Heart left ventricle (tissue), 16 donors: ENCODE results near the gene SP6. TPM values are rescaled to one million over a fixed set of nuclear protein-coding genes. Genes with fewer than 3 reads are reported as not detected.

ENCODE experiments used
- ATAC-seq, 4 donors: fragments of 200-7000 bp; cut with Tn5 transposase; one replicate each; pipeline ENCODE4 v1.9.1; 2020 to 2022; ENCODE audit warnings: moderate library complexity in 4 of 4, mild to moderate bottlenecking in 3 of 4, moderate number of reproducible peaks in 1 of 4
- DNase-seq, 5 donors: peaks; one replicate each; pipeline ENCODE4 v3.0.0-alpha.2; 2020
- H3K27ac ChIP-seq, 12 donors: fragments of 200-600 bp; sonication (generic) in 4 of 12; one replicate each; pipeline versions ENCODE4 v1.5.0 to v1.8.0; 2016 to 2022; ENCODE audit warnings: mild to moderate bottlenecking in 2 of 12
- H3K27me3 ChIP-seq, 9 donors: fragments of 200-600 bp; sonication (generic) in 2 of 9; one replicate each; pipeline versions ENCODE4 v1.5.1 to v1.8.0; 2016 to 2022; ENCODE audit warnings: mild to moderate bottlenecking in 3 of 9
- H3K36me3 ChIP-seq, 9 donors: fragments of 200-600 bp; sonication (generic) in 2 of 9; one replicate each; pipeline versions ENCODE4 v1.5.0 to v1.8.0; 2018 to 2022; ENCODE audit warnings: mild to moderate bottlenecking in 2 of 9
- H3K4me1 ChIP-seq, 12 donors: fragments of 200-600 bp; sonication (generic) in 4 of 12; one replicate each; pipeline versions ENCODE4 v1.5.0 to v1.8.0; 2016 to 2022; ENCODE audit warnings: mild to moderate bottlenecking in 3 of 12
- H3K4me3 ChIP-seq, 12 donors: fragments of 200-600 bp; sonication (generic) in 4 of 12; one replicate each; pipeline versions ENCODE4 v1.5.0 to v1.8.0; 2017 to 2022; ENCODE audit warnings: mild to moderate bottlenecking in 9 of 12, moderate library complexity in 4 of 12
- H3K9me3 ChIP-seq, 12 donors: fragments of 200-600 bp; sonication (generic) in 4 of 12; one replicate each; pipeline versions ENCODE4 v1.5.0 to v1.8.0; 2016 to 2022; ENCODE audit warnings: mild to moderate bottlenecking in 1 of 12
- POLR2A ChIP-seq, 2 donors: fragments of 450-650 bp; IDR thresholded peaks; one replicate each; pipeline ENCODE4 v1.6.1; 2017; ENCODE audit warnings: antibody characterized with exemption in 2 of 2, mild to moderate bottlenecking in 2 of 2, moderate library complexity in 2 of 2
- WGBS, 4 donors: extraction: QIAGEN DNeasy Blood & Tissue Kit in 2 of 4; methylation state at CpG; one replicate each; pipeline versions ENCODE4 v1.1.5 to v1.1.7; 2013 to 2018; 5-methylcytosine and 5-hydroxymethylcytosine counted together
- intact Hi-C, 10 donors: fragments of 100-400 bp; cut with DNase I; formaldehyde crosslinking; loops; one replicate each; pipeline versions ENCODE4 v1.11.1 to v1.14.2; 2022
- polyA plus RNA-seq, 2 donors: library from polyadenylated mRNA; stranded (reverse); fragments of 200-250 nt; gene quantifications; one replicate each; pipeline ENCODE4 v1.2.3, GENCODE V29; 2013
- total RNA-seq, 9 donors: library from RNA; depleted of rRNA in 2 of 9; stranded (reverse); fragments of >200 nt in 2 of 9; fragmentation: NEBNext Ultra II Directional in 3 of 9; extraction: Animal tissue kit (Norgen Biotek cat#: 25700) in 3 of 9; gene quantifications; one replicate each; pipeline versions ENCODE4 v1.1.0 to v1.2.4, GENCODE V29; 2016 to 2023
- TF ChIP-seq, protein P1 (sequence below), 12 donors: fragments of 200-600 bp; sonication (generic) in 4 of 12; IDR thresholded peaks; one replicate each; pipeline versions ENCODE4 v1.5.0 to v1.8.0; 2018 to 2022; ENCODE audit warnings: antibody characterized with exemption in 12 of 12, mild to moderate bottlenecking in 5 of 12
- donor health status: ischemic (EF 13 %, LVEDD 7.1; RV severe dilation, severe dysfunction).
- donor health status: healthy with polysubstance abuse.
- donor health status: DM: no; HTN: yes; CAD: no.
- donor health status: DM: no; HTN: no; CAD: no.
- donor health status: ischemic (EF 25% LVEDD 6.9; RV normal size, moderate dysfunction).
- donor health status: ischemic (EF 25% LVEDD 5.7; RV mildly dilated, moderate dysfunction).
- donor health status: healthy.
- donor health status: DM: yes; HTN: yes; CAD: no.
- donor health status: ischemic (EF 35%, LVEDD 5.7; RV mildly dilated, moderate dysfunction).
- donor health status: nonischemic (EF 11% LVEDD 7.7; RV severe dilation, severe dysfunction).
- donor health status: DM: yes; HTN: yes; CAD: no.
- donor health status: PGD.
- donor health status: ischemic (EF 29% LVEDD 5.4; RV normal size, mild dysfunction).
- donor health status: nonischemic (EF 23%, LVEDD 6.1; RV moderate dilation, normal function).

Gene SP6
- total and polyA plus RNA-seq, 11 donors, result 0.12 to 2.5 (median 0.32) TPM; not detected in 2

DNA sequence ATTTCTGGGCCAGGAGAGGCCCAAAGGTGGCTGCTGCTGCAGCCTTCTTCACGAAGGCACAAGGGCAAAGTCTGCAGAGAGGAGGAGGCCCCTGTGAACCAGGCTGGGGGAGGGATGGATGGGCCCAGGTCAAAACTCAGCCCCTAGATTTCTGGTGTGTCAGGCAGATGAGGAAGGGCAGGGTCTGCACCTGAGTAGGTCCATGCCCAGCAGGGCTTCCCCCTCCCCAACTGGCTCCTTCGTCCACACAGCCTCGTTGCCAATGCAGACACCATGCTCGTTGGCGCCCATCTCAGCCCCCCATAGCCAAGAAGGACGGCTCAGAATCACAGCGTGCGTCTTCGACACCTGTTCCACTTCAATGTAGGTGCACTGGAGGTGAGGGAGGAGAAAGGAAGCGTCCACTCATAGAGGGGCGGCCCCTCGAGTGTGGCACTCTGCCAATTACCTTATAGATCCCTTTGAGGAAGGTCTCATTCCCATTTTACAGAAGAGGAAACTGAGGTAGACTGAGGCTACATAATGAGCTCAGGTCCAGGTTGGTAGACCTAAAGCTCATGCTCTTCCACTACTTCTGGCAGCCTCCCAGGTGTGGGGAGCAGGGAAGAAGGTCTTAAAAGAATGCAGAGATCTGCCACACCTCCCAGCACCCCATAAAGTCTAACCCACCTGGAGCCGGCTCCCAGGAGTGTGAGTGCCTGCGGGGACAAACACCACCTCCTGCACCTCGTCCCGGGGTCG lies 10.8 kb downstream of the SP6 start:
- Histone ChIP-seq H3K4me1 (peaks cover 4 to 32% (median 19%) of the 10 kb centered on the region in 12 donors), H3K36me3 (peaks cover 0 to 37% (median 22%) of the 10 kb centered on the region in 9 donors), H3K27ac (peak overlapping the region in 11 of 12 donors; percentile 55 to 84 (median 75)), H3K4me3 (peak overlapping the region; percentile 57 to 96 (median 90)), H3K27me3 (peaks cover 0 to 17% (median under 1%) of the 10 kb centered on the region in 9 donors), H3K9me3 (no peaks in the 10 kb centered on the region)
- DNase-seq (peak in 1 of 5 donors; percentile 37), ATAC-seq (no peak)
- intact Hi-C loops, result loop anchor here (2.0 to 10.0 kb wide), 11 partner anchors 51 to 182 kb away; partner anchors contain the start of genes CDK5RAP3 (in 6 of the 10) and PNPO (in 2 of the 10)
- 47 to 53% (median 51%) methylated on average over 15 to 17 of the region's 17 CpGs for WGBS, 4 donors
- TF ChIP-seq, protein P1, sequence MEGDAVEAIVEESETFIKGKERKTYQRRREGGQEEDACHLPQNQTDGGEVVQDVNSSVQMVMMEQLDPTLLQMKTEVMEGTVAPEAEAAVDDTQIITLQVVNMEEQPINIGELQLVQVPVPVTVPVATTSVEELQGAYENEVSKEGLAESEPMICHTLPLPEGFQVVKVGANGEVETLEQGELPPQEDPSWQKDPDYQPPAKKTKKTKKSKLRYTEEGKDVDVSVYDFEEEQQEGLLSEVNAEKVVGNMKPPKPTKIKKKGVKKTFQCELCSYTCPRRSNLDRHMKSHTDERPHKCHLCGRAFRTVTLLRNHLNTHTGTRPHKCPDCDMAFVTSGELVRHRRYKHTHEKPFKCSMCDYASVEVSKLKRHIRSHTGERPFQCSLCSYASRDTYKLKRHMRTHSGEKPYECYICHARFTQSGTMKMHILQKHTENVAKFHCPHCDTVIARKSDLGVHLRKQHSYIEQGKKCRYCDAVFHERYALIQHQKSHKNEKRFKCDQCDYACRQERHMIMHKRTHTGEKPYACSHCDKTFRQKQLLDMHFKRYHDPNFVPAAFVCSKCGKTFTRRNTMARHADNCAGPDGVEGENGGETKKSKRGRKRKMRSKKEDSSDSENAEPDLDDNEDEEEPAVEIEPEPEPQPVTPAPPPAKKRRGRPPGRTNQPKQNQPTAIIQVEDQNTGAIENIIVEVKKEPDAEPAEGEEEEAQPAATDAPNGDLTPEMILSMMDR (IDR thresholded peaks at IDR 0.05), result no peak
- TF ChIP-seq POLR2A (IDR thresholded peaks at IDR 0.05), result no peak

DNA sequence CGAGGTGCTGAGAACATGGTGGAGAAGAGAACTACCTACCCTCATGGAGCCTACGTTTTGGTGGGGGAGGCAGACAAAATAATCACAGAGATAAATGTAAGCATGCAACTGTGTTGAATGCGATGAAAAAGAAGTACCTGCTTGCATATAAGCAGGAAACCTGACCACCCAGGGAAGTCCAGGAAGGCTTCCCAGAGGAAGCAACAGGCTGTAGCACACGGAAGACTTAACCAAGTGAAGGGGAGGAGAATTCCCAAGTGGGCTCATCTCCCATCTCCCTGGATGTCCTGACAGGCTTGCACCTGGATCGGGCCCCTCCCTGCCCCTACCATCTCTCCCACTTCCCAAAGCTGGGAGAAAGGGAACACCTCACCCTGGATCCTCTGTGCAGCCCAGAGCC lies 11.9 kb downstream of the SP6 start:
- DNase-seq (no peak), ATAC-seq (no peak)
- intact Hi-C loops, result no loop called here
- Histone ChIP-seq H3K4me3 (no peak overlapping the region), H3K4me1 (peaks cover 4 to 41% (median 24%) of the 10 kb centered on the region in 12 donors), H3K9me3 (no peaks in the 10 kb centered on the region), H3K27me3 (peaks cover 0 to 8% (median 0%) of the 10 kb centered on the region in 9 donors), H3K27ac (no peak overlapping the region), H3K36me3 (peaks cover 0 to 37% (median 22%) of the 10 kb centered on the region in 9 donors)
- WGBS, 4 donors, result 90 to 93% (median 91%) methylated on average over 5 of the region's 5 CpGs
- TF ChIP-seq POLR2A (IDR thresholded peaks at IDR 0.05), result no peak
- TF ChIP-seq, protein P1 (IDR thresholded peaks at IDR 0.05), result no peak

DNA sequence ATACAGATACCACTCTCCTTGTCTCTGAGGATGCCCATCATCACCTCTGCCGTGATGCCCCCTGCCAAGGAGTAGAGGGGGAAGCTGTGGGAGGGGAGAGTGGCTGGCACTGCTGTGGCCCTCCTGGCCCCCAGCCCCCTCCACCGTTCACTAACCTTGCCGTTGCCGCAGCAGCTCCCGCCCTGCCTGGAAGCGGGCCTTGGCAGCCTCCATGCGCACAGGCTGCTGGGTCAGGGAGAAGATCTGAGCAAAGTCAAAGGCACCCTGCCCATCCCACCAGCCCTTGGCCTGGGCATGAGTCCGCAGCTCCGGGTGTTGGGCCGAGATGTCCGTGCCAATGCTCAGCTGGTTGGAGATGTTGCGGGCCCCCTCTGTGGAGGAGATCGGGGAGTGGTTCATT lies 12.3 kb downstream of the SP6 start:
- Histone ChIP-seq H3K27ac (no peak overlapping the region), H3K9me3 (no peaks in the 10 kb centered on the region), H3K4me3 (no peak overlapping the region), H3K27me3 (peaks cover 0 to 4% (median 0%) of the 10 kb centered on the region in 9 donors), H3K36me3 (peaks cover 0 to 37% (median 22%) of the 10 kb centered on the region in 9 donors), H3K4me1 (peaks cover 4 to 45% (median 24%) of the 10 kb centered on the region in 12 donors)
- TF ChIP-seq, protein P1 (IDR thresholded peaks at IDR 0.05), result no peak
- no peak for TF ChIP-seq POLR2A (IDR thresholded peaks at IDR 0.05)
- DNase-seq, result no peak
- 90 to 95% (median 92%) methylated on average over 13 of the region's 13 CpGs for WGBS, 4 donors
- intact Hi-C loops, result no loop called here
- ATAC-seq, result no peak

DNA sequence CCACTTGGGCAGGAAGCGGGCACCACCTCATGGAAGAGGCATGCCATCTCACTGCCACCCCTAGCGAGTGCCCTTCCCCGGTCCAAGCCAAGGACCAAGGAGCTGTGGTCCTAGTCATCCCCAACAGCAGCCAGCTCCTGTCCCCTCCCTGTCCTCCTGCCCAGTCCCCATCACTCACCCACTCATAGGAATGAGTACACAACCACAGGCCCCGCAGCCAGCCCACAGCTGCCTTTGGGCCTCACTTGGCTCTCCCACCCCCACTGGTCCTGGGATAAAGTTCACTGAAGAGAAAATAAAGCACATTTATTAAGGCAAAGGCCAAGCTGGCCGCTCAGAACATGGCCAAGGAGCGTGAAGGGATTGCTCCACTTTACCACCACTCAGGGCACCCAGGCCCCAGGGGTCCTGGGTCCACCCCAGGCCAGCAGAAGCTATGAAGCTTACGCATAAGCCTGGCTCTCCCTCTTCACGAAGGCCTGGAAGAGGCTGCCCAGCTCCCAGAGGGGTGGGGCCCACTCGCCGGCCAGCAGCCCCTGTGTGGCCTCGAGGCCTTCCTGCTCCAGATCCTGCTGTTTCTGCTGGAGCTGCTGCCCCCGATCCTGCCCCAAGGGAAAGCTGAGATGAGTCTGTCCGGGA lies 13.4 kb downstream of the SP6 start:
- H3K4me1 ChIP-seq, result peaks cover 4 to 45% (median 23%) of the 10 kb centered on the region in 12 donors
- no peak overlapping the region for H3K4me3 ChIP-seq
- H3K27me3 ChIP-seq, result no peaks in the 10 kb centered on the region
- peak overlapping the region in 1 of 12 donors; percentile 6 for H3K27ac ChIP-seq
- ATAC-seq (no peak), DNase-seq (no peak)
- intact Hi-C loops, result no loop called here
- H3K36me3 ChIP-seq, result peaks cover 0 to 37% (median 22%) of the 10 kb centered on the region in 9 donors
- H3K9me3 ChIP-seq, result no peaks in the 10 kb centered on the region
- 60 to 69% (median 61%) methylated on average over 9 to 13 of the region's 13 CpGs for WGBS, 4 donors
- TF ChIP-seq, protein P1 (IDR thresholded peaks at IDR 0.05), result no peak
- TF ChIP-seq POLR2A (IDR thresholded peaks at IDR 0.05), result no peak
